Osteocyte (in vitro differentiated cells): ENCODE data around the gene TMLHE. TPM values are rescaled to one million over a fixed set of nuclear protein-coding genes. Genes with fewer than 3 reads are reported as not detected.
A peak's percentile ranks its signal among the peaks of the same experiment; 100 is the strongest.
"Not testable (repeated sequence)": the region's sequence is repeated elsewhere in the genome, so short reads cannot be mapped to it uniquely, and the experiment has no call there.

Source experiments
- DNase-seq: peaks from one replicate; pipeline ENCODE4 v3.0.0; 2021; ENCODE audit warnings: mixed read lengths; ENCODE audit not compliant: unreplicated experiment; ENCODE audit errors: extremely low spot score
- H3K27ac Mint-ChIP-seq: one replicate; pipeline ENCODE4 v1.8.0; 2021; ENCODE audit warnings: mild to moderate bottlenecking, mixed read lengths; ENCODE audit not compliant: unreplicated experiment
- H3K27me3 Mint-ChIP-seq: one replicate; pipeline ENCODE4 v1.8.0; 2021; ENCODE audit warnings: mixed read lengths; ENCODE audit not compliant: unreplicated experiment
- H3K36me3 Mint-ChIP-seq: one replicate; pipeline ENCODE4 v1.8.0; 2021; ENCODE audit warnings: mixed read lengths; ENCODE audit not compliant: unreplicated experiment
- H3K4me1 Mint-ChIP-seq: one replicate; pipeline ENCODE4 v1.8.0; 2021; ENCODE audit warnings: mixed read lengths; ENCODE audit not compliant: unreplicated experiment
- H3K4me3 Mint-ChIP-seq: one replicate; pipeline ENCODE4 v1.8.0; 2021; ENCODE audit warnings: mild to moderate bottlenecking, moderate library complexity, mixed read lengths; ENCODE audit not compliant: unreplicated experiment
- H3K9me3 Mint-ChIP-seq: one replicate; pipeline ENCODE4 v1.8.0; 2021; ENCODE audit warnings: mixed read lengths; ENCODE audit not compliant: unreplicated experiment
- CTCF ChIP-seq: fragments of 200-600 bp; sonication (generic); IDR thresholded peaks from 2 replicates; pipeline ENCODE4 v1.5.0; 2021; ENCODE audit warnings: antibody characterized with exemption, mild to moderate bottlenecking, moderate library complexity
- long read RNA-seq: library from polyadenylated mRNA; unstranded; transcript quantifications from one replicate; pipeline ENCODE4 v2.0.0, GENCODE V29; 2021
- total RNA-seq: library from RNA; stranded (reverse); gene quantifications from 2 replicates; pipeline ENCODE4 v1.2.1, GENCODE V29; 2021

Gene TMLHE
- 17.1 and 20.8 TPM in 2 replicates for total RNA-seq
- long read RNA-seq, transcript TMLHE-201 (8 exons, 2,832 nt): major isoform, 23 of 32 reads
- long read RNA-seq, partial matches to known transcripts: 4 of 32 reads
- long read RNA-seq, other reads (novel, unspliced or antisense): 3 of 32 reads

GRCh38 chrX:155612312-155613224, at the start of gene TMLHE, which contains the start of gene SPRY3:
TMLHE (minus strand) TSS chrX:155612952; CDS start chrX:155545276, 67,676 bp downstream.
SPRY3 (plus strand) TSS chrX:155612586.
- H3K9me3 Mint-ChIP-seq: peaks cover 18% of the 10 kb centered on the region
- H3K27ac Mint-ChIP-seq: peak within 1 kb of the TSS; percentile 95
- H3K27me3 Mint-ChIP-seq: no peaks in the 10 kb centered on the region
- H3K36me3 Mint-ChIP-seq: no peaks in the 10 kb centered on the region
- TF ChIP-seq CTCF: no peak
- H3K4me1 Mint-ChIP-seq: peaks cover 7% of the 10 kb centered on the region
- peak within 1 kb of the TSS; percentile 85 for H3K4me3 Mint-ChIP-seq
- peak; percentile 86 for DNase-seq

GRCh38 chrX:155662282-155662681, 49.5 kb upstream of the TMLHE start:
- peaks cover 64% of the 10 kb centered on the region for H3K9me3 Mint-ChIP-seq
- H3K36me3 Mint-ChIP-seq: peaks cover 2% of the 10 kb centered on the region
- no peak for DNase-seq
- no peak overlapping the region for H3K27ac Mint-ChIP-seq
- TF ChIP-seq CTCF: no peak
- no peak overlapping the region for H3K4me3 Mint-ChIP-seq
- peaks cover 3% of the 10 kb centered on the region for H3K27me3 Mint-ChIP-seq
- no peaks in the 10 kb centered on the region for H3K4me1 Mint-ChIP-seq

GRCh38 chrX:155645180-155645579, 32.4 kb upstream of the TMLHE start:
- Mint-ChIP-seq H3K27me3 (no peaks in the 10 kb centered on the region), H3K4me3 (no peak overlapping the region), H3K27ac (no peak overlapping the region), H3K36me3 (no peaks in the 10 kb centered on the region), H3K4me1 (peaks cover 4% of the 10 kb centered on the region), H3K9me3 (peaks cover 30% of the 10 kb centered on the region)
- TF ChIP-seq CTCF: no peak
- no peak for DNase-seq

- no peak for DNase-seq
- H3K27me3 Mint-ChIP-seq: no peaks in the 10 kb centered on the region
- H3K9me3 Mint-ChIP-seq: peaks cover 19% of the 10 kb centered on the region
- H3K27ac Mint-ChIP-seq: no peak overlapping the region
- H3K36me3 Mint-ChIP-seq: no peaks in the 10 kb centered on the region
- H3K4me3 Mint-ChIP-seq: no peak overlapping the region
- peaks cover 4% of the 10 kb centered on the region for H3K4me1 Mint-ChIP-seq
- TF ChIP-seq CTCF: no peak
Observed at GRCh38 chrX:155643240-155643639, 30.5 kb upstream of the TMLHE start.

GRCh38 chrX:155641371-155641770, 28.6 kb upstream of the TMLHE start:
- H3K27ac Mint-ChIP-seq, H3K27me3 Mint-ChIP-seq: not testable (repeated sequence)
- H3K4me3 Mint-ChIP-seq: peak overlapping the region; percentile 72

More at GRCh38 chrX:155641371-155641770, 28.6 kb upstream of the TMLHE start:
- not testable (repeated sequence) for DNase-seq, H3K36me3 Mint-ChIP-seq, H3K4me1 Mint-ChIP-seq
- peaks cover 17% of the 10 kb centered on the region for H3K9me3 Mint-ChIP-seq
